Ovary (tissue), 9 donors: ENCODE measurements around the gene CDK5RAP1. TPM values are rescaled to one million over a fixed set of nuclear protein-coding genes. Genes with fewer than 3 reads are reported as not detected.

Source experiments
- DNase-seq, 5 donors: peaks; one replicate each; pipeline ENCODE4 v3.0.0-alpha.2; 2019 to 2020
- H3K27ac ChIP-seq, 2 donors: fragments of 200-600 bp; one replicate each; pipeline versions ENCODE4 v1.5.1 to v1.8.0; 2019 to 2022
- H3K27me3 ChIP-seq: fragments of 200-600 bp; one replicate; pipeline ENCODE4 v1.8.0; 2022
- H3K36me3 ChIP-seq: fragments of 200-600 bp; sonication (generic); one replicate; pipeline ENCODE4 v1.5.1; 2019
- H3K4me1 ChIP-seq: one replicate; pipeline ENCODE4 v1.8.1; 2013; ENCODE audit warnings: mild to moderate bottlenecking, moderate library complexity; ENCODE audit not compliant: insufficient read depth
- H3K4me3 ChIP-seq: fragments of 200-600 bp; sonication (generic); one replicate; pipeline ENCODE4 v1.5.1; 2017
- H3K9me3 ChIP-seq, 2 donors: fragments of 200-600 bp in 1 of 2; sonication (generic) in 1 of 2; one replicate each; pipeline versions ENCODE4 v1.5.1 to v1.8.1; 2013 to 2019; ENCODE audit warnings: mild to moderate bottlenecking in 1 of 2, moderate library complexity in 1 of 2
- EP300 ChIP-seq: sonication (generic); formaldehyde crosslinking; IDR thresholded peaks from one replicate; pipeline ENCODE4 v1.6.1; 2017; ENCODE audit warnings: antibody characterized with exemption
- POLR2A ChIP-seq: fragments of 450-650 bp; IDR thresholded peaks from one replicate; pipeline ENCODE4 v1.6.1; 2017; ENCODE audit warnings: antibody characterized with exemption, mild to moderate bottlenecking, moderate library complexity
- WGBS, 3 donors: extraction: QIAGEN DNeasy Blood & Tissue Kit in 1 of 3; methylation state at CpG; one replicate each; pipeline versions ENCODE4 v1.1.5 to v1.1.7; 2013 to 2017; 5-methylcytosine and 5-hydroxymethylcytosine counted together
- intact Hi-C, 4 donors: fragments of 100-400 bp; cut with DNase I; formaldehyde crosslinking; loops; one replicate each; pipeline versions ENCODE4 v1.11.0 to v1.15.1; 2022 to 2023
- polyA plus RNA-seq, 2 donors: library from polyadenylated mRNA; stranded (reverse); fragments of 200-250 nt in 1 of 2; fragments of 350-450 nt in 1 of 2; fragmentation: Illumina TruSeq in 1 of 2; extraction: RNeasy Lipid Tissue Mini Kit (QIAGEN cat#74804) in 1 of 2; gene quantifications; one replicate each; pipeline ENCODE4 v1.2.3, GENCODE V29; 2013 to 2014
- total RNA-seq, 7 donors: library from RNA; depleted of rRNA in 2 of 7; stranded (reverse); fragments of >200 nt in 2 of 7; fragmentation: NEBNext Ultra II Directional in 3 of 7; extraction: Animal tissue kit (Norgen Biotek cat#: 25700) in 3 of 7; gene quantifications; one replicate each; pipeline versions ENCODE4 v1.1.0 to v1.2.4, GENCODE V29; 2016 to 2023
- TF ChIP-seq, protein P1 (sequence below), 3 donors: fragments of 450-650 bp in 2 of 3; fragments of 200-600 bp in 1 of 3; IDR thresholded peaks; one replicate each; pipeline versions ENCODE4 v1.5.1 to v1.8.0; 2016 to 2022; ENCODE audit warnings: antibody characterized with exemption in 3 of 3, mild to moderate bottlenecking in 1 of 3
- donor health status: DM: no; HTN: no; CAD: no; lungs with moderate emphysema.
- donor health status: DM: no; HTN: no; CAD: no.
- donor health status: Bipolar disorder and iron deficiency.
- donor health status: DM: yes; HTN: yes; CAD: no.
- donor health status: DM: no; HTN: no; CAD: no.
- donor health status: DM: yes; HTN: yes; CAD: no.

The CDK5RAP1 gene
- total and polyA plus RNA-seq, 9 donors: 17.3 to 31.9 (median 19.4) TPM

DNA sequence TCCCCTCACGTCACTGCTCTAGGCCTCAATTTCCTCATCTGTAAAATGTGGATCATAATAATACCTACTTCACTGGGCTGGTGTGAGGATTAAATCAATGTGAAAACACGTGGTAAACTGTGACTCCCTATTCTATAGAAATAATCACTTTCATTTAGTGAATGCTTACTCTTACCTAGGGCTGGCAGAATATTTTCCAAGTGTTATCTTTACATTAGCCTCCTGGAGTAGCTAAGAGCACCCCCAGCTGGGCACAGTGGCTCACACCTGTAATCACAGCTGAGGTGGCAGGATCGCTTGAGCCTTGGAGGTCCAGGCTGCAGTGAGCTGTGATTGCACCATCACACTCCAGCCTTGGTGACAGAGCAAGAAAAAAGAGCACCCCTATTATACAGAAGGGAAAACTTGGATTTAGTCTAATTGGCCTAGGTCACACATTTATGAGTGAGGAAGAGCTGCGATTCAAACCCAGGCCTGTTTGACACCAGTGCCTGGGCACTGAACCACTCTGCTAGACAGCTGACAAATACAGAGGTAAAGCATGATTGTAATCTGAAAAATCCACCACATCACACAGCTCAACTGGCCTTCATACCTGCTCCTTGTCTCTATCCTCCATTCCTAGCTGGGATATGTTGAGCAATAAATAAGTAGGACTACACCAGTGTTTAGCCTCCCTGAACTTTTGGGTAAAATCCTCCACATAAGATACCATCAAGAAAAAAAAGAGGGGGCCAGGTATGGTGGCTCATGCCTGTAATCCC, 43.7 kb upstream of the CDK5RAP1 start:
- Histone ChIP-seq H3K36me3 (no peaks in the 10 kb centered on the region), H3K27me3 (no peaks in the 10 kb centered on the region), H3K9me3 (no peaks in the 10 kb centered on the region), H3K4me3 (no peak overlapping the region), H3K4me1 (peaks cover 2% of the 10 kb centered on the region), H3K27ac (no peak overlapping the region)
- WGBS, 3 donors: 46 to 59% (median 56%) methylated on average over 4 of the region's 4 CpGs
- intact Hi-C loops: no loop called here
- TF ChIP-seq POLR2A (no peak), EP300 (no peak)
- TF ChIP-seq, protein P1, sequence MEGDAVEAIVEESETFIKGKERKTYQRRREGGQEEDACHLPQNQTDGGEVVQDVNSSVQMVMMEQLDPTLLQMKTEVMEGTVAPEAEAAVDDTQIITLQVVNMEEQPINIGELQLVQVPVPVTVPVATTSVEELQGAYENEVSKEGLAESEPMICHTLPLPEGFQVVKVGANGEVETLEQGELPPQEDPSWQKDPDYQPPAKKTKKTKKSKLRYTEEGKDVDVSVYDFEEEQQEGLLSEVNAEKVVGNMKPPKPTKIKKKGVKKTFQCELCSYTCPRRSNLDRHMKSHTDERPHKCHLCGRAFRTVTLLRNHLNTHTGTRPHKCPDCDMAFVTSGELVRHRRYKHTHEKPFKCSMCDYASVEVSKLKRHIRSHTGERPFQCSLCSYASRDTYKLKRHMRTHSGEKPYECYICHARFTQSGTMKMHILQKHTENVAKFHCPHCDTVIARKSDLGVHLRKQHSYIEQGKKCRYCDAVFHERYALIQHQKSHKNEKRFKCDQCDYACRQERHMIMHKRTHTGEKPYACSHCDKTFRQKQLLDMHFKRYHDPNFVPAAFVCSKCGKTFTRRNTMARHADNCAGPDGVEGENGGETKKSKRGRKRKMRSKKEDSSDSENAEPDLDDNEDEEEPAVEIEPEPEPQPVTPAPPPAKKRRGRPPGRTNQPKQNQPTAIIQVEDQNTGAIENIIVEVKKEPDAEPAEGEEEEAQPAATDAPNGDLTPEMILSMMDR (IDR thresholded peaks at IDR 0.05): no peak
- no peak for DNase-seq

DNA sequence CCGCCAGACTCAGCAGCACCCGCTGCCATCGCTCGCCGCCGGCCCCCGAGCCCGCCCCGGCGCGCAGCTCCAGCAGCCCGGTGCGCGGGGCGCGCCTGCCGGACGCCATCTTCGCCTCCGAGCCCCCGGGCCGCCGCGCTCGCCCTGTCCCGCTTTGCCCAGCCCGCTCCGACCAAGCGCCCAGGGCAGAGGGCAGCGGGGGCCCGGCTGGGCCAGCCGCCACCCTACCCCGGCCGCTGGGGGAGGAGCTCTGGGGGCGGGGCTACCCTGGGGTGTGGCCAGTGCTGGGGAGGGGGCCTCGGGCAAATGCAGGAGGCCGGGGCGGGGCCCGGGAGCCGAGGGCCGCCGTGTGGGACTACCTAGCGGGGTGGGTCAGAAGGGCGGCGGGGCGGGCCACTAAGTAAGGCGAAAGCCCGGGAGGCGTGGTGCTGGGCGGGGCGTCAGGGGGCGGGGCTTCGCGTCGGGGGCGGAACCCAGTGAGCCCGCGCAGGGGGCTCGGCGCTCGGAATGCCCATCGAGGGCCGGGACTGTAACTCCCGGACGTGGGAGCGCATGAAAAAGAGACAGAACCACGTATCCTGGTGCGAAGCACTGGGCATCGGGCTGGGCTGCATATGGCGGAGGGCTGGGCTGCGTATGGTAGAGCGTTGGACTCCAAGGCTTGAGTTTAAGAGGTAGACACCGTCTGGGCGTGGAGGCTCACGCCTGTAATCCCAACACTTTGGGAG, 42.4 kb upstream of the CDK5RAP1 start, which contains the start of gene SNTA1:
SNTA1 (minus strand) TSS at position 252 of the 728 bp plus-strand sequence; CDS start at position 109, 143 bp downstream.
- TF ChIP-seq POLR2A: no peak
- TF ChIP-seq EP300: no peak
- TF ChIP-seq, protein P1 (IDR thresholded peaks at IDR 0.05): no peak
- Histone ChIP-seq H3K27me3 (no peaks in the 10 kb centered on the region), H3K4me1 (peaks cover 2% of the 10 kb centered on the region), H3K4me3 (peak within 1 kb of the TSS; percentile 71), H3K27ac (peak within 1 kb of the TSS; percentile 55 to 66), H3K9me3 (no peaks in the 10 kb centered on the region), H3K36me3 (no peaks in the 10 kb centered on the region)
- peak; percentile 90 to 93 (median 92) for DNase-seq
- 1% methylated on average over 29 to 75 of the region's 75 CpGs for WGBS, 3 donors
- intact Hi-C loops: no loop called here

DNA sequence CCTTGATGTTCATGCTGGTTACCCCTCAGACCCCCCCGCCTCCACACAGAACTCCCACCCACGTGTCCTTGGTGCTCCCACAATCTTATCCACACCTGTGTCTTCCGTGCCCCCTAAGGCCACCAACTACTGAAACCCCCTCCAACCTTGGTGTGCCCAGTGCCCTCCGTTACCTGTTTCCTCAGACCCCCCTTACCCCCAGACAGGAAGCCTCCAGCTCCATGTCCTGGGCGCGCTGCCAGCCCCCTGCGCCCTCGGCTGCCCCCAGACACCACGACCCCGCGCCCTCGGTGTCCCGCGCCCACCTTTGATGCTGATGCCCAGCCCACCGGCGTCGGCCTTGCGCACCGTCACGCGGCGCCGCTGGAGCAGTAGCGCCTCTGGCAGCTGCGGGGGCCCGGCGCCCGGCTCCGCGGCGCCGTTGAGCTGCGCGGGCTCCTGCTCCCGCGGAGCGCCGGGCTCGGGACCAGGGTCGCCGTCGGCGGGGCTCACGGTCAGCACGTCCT, 41.7 kb upstream of the CDK5RAP1 start:
- H3K9me3 ChIP-seq: no peaks in the 10 kb centered on the region

DNA sequence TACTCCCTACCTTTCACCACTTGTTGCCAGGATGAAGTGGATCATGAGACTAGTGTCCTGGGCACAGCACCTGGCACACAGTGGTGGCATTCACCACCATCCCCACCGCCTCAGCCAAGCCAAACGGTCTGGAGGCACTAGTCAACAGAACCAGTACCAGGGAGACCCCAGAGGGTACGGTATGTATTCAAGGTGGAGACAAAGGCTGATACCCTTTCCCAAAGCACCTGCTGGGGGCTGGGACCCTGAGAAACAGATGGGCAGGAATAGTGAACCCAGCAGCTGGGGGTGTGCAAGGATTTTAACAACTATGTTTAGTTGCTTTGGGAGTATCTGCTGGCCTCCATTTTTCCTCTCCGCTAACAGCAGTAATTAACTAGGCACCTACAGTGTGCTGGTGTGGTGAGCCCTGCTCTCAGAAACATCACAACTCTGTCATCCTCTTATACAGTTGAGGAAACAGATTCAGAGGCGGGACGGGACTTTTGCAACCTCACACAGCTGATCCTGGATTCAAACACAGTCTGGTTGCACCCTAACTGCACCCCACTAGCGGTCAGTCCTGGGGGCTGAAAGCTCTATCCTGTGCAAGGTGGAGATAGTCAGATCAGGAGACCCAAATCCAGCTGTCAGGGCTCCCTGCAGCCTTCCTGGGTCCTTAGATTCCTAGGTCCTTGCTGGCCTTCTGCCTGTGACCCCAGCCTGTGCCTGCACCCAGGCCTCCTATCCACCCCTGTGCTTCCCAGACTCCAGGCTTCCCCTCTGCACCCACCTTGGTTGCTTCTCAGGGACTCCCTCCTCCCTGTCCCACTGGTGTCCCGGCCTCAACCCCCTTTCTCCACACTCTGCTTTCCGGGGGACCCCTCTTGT, 41.1 kb upstream of the CDK5RAP1 start:
- Histone ChIP-seq H3K4me1 (peaks cover 4% of the 10 kb centered on the region), H3K4me3 (peak overlapping the region; percentile 71), H3K36me3 (no peaks in the 10 kb centered on the region), H3K9me3 (no peaks in the 10 kb centered on the region), H3K27ac (peak overlapping the region; percentile 55 to 66), H3K27me3 (no peaks in the 10 kb centered on the region)
- intact Hi-C loops: no loop called here
- 73 to 78% (median 78%) methylated on average over 9 of the region's 9 CpGs for WGBS, 3 donors
- TF ChIP-seq, protein P1 (IDR thresholded peaks at IDR 0.05): no peak
- TF ChIP-seq EP300 (no peak), POLR2A (no peak)
- DNase-seq: no peak

More for the DNA sequence above, 41.7 kb upstream of the CDK5RAP1 start:
- peak; percentile 46 to 73 (median 70) for DNase-seq
- Histone ChIP-seq H3K27me3 (no peaks in the 10 kb centered on the region), H3K36me3 (no peaks in the 10 kb centered on the region), H3K4me1 (peaks cover 2% of the 10 kb centered on the region), H3K27ac (peak overlapping the region; percentile 55 to 66), H3K4me3 (peak overlapping the region; percentile 71)
- no peak for TF ChIP-seq EP300
- 2 to 4% (median 3%) methylated on average over 34 to 45 of the region's 45 CpGs for WGBS, 3 donors
- intact Hi-C loops: no loop called here
